Central memory CD8-positive, alpha-beta T cell (primary cell): ENCODE data around the gene LIMK2.

Experiments
- ATAC-seq: fragments of 150-1000 bp; cut with Tn5 transposase; replicated peaks from 2 replicates; pipeline ENCODE4 v1.10.0; 2022; ENCODE audit warnings: mild to moderate bottlenecking, moderate FRiP score, moderate number of reproducible peaks; ENCODE audit not compliant: poor library complexity, severe bottlenecking; ENCODE audit errors: extremely low read depth
- DNase-seq, 2 donors: peaks; one replicate each; pipeline ENCODE4 v3.0.0; 2021; ENCODE audit warnings: low spot score in 2 of 2
- H3K27ac Mint-ChIP-seq: one replicate; pipeline ENCODE4 v1.8.0; 2022; ENCODE audit warnings: low read depth, mild to moderate bottlenecking, moderate library complexity, mixed read lengths
- H3K27me3 Mint-ChIP-seq: one replicate; pipeline ENCODE4 v1.8.0; 2022; ENCODE audit warnings: mixed read lengths
- H3K36me3 Mint-ChIP-seq: one replicate; pipeline ENCODE4 v1.8.0; 2022; ENCODE audit warnings: mild to moderate bottlenecking, moderate library complexity, mixed read lengths; ENCODE audit not compliant: insufficient read depth
- H3K4me1 Mint-ChIP-seq: one replicate; pipeline ENCODE4 v1.8.0; 2022; ENCODE audit warnings: mixed read lengths
- H3K4me3 Mint-ChIP-seq: one replicate; pipeline ENCODE4 v1.8.0; 2022; ENCODE audit warnings: mild to moderate bottlenecking, moderate library complexity, mixed read lengths
- H3K9me3 Mint-ChIP-seq: one replicate; pipeline ENCODE4 v1.8.0; 2022; ENCODE audit warnings: mixed read lengths

LIMK2 gene

DNA sequence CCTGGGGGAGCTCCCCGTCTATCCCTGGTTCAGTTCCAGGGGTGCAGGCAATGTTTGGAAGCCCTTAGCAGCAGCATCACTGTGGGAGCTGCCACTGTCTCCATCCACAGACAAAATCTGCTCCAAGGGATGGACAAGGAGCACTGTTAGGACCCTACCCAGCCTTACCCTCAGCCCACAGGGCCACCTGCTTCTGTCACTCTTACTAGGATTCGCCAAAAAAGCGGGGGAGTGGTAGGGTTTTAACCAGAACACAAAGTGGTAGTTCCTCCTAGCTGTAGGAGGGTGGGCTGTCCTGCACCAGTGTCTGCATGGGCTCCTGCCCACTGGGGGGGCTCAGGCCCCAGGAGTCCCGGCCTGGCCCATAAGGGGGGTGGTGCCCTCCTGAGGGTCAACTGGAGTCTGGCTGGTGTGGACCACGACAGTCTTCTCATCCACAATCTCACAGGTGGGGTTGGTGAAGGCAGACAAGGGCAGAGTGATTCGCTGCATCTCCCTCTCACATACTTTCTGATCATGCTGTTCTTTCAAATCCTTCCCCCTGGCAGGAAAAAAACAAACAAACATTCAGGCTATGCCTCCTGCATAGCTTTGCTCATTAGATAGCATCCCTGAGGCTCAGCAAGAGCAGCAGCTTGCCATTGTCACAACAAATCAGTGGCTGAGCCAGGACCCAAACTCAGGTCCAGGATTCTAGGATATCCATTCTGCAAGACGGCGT is 70.8 kb downstream of the LIMK2 start:
- H3K4me3 Mint-ChIP-seq, result peak overlapping the region; percentile 48
- H3K9me3 Mint-ChIP-seq, result no peaks in the 10 kb centered on the region
- no peaks in the 10 kb centered on the region for H3K27me3 Mint-ChIP-seq
- H3K36me3 Mint-ChIP-seq, result peaks cover 81% of the 10 kb centered on the region
- peak overlapping the region; percentile 100 for H3K27ac Mint-ChIP-seq
- peaks cover 68% of the 10 kb centered on the region for H3K4me1 Mint-ChIP-seq
- no peak for DNase-seq
- ATAC-seq, result no peak

GRCh38 chr22:31284281-31285155 is 72.4 kb downstream of the LIMK2 start:
- no peak for DNase-seq
- H3K4me1 Mint-ChIP-seq, result peaks cover 62% of the 10 kb centered on the region

GRCh38 chr22:31286360-31287255 is 74.5 kb downstream of the LIMK2 start:
- H3K27me3 Mint-ChIP-seq, result no peaks in the 10 kb centered on the region
- peaks cover 96% of the 10 kb centered on the region for H3K36me3 Mint-ChIP-seq
- H3K9me3 Mint-ChIP-seq, result no peaks in the 10 kb centered on the region
- peak; percentile 34 for ATAC-seq
- DNase-seq, result peak; percentile 40 to 60
- peak overlapping the region; percentile 97 for H3K4me3 Mint-ChIP-seq
- H3K4me1 Mint-ChIP-seq, result peaks cover 63% of the 10 kb centered on the region
- H3K27ac Mint-ChIP-seq, result peak overlapping the region; percentile 100

More at GRCh38 chr22:31284281-31285155, 72.4 kb downstream of the LIMK2 start:
- peaks cover 94% of the 10 kb centered on the region for H3K36me3 Mint-ChIP-seq
- peak overlapping the region; percentile 97 for H3K4me3 Mint-ChIP-seq
- no peak for ATAC-seq
- no peaks in the 10 kb centered on the region for H3K9me3 Mint-ChIP-seq
- H3K27me3 Mint-ChIP-seq, result no peaks in the 10 kb centered on the region
- H3K27ac Mint-ChIP-seq, result peak overlapping the region; percentile 100

GRCh38 chr22:31287818-31288495 is 75.9 kb downstream of the LIMK2 start:
- Mint-ChIP-seq H3K27ac (peak overlapping the region; percentile 100), H3K9me3 (no peaks in the 10 kb centered on the region), H3K4me1 (peaks cover 64% of the 10 kb centered on the region), H3K36me3 (peaks cover 96% of the 10 kb centered on the region), H3K27me3 (no peaks in the 10 kb centered on the region), H3K4me3 (peak overlapping the region; percentile 97)
- no peak for DNase-seq
- no peak for ATAC-seq

DNA sequence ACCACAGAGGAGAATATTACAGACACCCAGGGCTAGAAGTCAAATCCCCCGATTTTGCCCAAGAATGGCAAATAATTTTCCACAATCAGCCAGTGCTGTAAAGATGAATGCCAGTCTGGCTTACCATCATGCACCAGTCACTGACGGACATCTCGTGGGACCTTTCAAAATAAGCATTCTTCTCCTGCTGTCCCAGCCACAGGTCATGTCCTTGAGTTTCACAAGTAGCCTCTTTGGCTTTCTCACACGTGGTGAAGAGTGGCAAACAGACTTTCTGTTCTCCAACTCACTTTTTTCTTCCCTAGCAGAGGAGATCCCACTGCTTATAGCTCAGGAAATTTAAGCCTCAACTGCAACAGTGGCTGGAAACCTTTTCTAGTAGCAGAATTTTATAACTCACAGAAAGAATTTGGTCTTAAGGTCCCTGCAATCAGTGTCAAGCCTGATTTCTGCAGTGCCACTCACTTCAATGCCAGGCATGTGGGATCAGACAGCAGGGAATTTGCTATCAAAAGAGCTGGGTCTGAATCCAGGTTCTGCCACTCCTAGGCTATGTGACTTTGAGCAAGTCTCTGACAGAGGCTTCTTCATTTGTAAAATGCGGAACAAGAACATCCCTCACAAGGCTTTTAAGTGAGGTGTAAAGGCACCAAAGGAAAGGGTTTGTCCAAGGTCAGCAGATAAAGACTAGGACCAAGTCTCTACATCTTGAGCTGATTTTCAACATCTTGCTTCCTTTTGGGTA is 76.6 kb downstream of the LIMK2 start:
- Mint-ChIP-seq H3K27me3 (no peaks in the 10 kb centered on the region), H3K4me1 (peaks cover 64% of the 10 kb centered on the region), H3K4me3 (peak overlapping the region; percentile 97), H3K36me3 (peaks cover 89% of the 10 kb centered on the region), H3K27ac (peak overlapping the region; percentile 100), H3K9me3 (no peaks in the 10 kb centered on the region)
- no peak for DNase-seq
- ATAC-seq, result no peak

DNA sequence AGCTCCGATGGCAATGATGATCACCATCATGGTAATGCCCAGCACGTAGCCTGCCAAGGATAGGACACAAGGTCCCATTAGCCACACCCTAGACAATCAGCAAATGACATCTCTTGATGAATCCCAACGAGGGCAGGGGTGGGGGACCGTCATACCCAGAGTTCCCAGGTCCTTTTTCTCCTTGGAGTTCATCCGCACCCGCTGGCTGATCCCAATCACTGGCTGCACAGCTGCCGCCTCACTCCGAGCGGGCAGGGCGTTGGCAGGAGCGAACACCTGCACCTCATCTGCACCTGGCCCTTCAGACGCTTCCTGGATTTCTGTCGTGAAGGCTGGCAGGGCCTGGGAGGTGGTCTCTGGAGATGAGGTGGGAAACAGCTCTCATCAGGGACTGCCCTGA is 77.2 kb downstream of the LIMK2 start:
- Mint-ChIP-seq H3K27me3 (no peaks in the 10 kb centered on the region), H3K9me3 (no peaks in the 10 kb centered on the region), H3K4me1 (peaks cover 66% of the 10 kb centered on the region), H3K27ac (peak overlapping the region; percentile 100), H3K4me3 (peak overlapping the region; percentile 97), H3K36me3 (peaks cover 83% of the 10 kb centered on the region)
- no peak for ATAC-seq
- DNase-seq, result no peak

DNA sequence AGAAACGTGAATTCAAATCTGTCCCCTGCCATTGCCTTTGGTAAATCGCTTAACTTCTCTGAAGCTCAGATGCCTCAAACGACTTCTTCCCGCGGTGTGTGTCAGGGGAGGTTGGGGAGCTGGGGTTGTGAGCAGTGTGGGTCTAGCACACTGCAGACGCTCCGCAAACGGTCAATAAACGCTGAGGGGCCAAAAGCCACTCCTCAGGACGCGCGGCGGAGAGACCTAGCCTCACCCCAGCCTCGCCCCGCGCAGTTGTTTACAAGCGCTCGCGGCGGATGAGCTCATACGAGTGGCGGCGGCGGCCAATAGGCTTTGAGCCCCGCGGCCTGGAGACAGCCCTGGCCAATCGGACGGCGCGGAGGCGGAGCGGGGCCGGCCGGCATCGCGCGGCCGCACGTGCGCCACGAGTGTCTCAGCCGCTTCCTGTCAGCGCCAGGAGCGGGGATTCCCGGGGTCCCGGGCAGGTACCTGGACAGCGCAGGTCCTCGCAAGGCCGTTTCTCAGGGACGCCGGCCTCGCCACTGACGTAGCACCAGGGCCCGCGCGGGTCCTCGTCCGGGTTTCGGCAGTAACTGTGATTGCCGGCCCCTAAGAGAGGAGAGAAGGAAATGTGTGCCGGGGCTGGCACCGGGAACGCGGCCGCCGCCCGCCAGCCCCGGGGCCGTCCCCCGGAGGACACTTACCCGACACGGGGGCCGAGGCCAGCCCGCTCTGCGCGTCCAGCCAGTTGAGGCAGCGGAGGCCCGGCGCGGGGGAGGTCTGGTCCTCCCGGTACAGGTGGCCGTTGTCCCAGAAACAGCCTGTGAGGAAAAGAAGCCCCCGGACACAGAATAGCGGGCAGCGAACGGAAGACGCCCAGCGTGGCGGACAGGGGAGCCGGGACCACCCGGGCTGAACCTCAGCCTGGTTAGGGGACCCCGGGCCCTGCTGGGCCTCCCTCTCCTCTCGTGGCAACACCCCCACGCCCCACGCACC is 78.7 kb downstream of the LIMK2 start:
- H3K36me3 Mint-ChIP-seq, result peaks cover 69% of the 10 kb centered on the region
- peaks cover 58% of the 10 kb centered on the region for H3K4me1 Mint-ChIP-seq
- H3K9me3 Mint-ChIP-seq, result no peaks in the 10 kb centered on the region
- DNase-seq (peak; percentile 92 to 97), ATAC-seq (peak; percentile 82)
- H3K27me3 Mint-ChIP-seq, result no peaks in the 10 kb centered on the region
- H3K4me3 Mint-ChIP-seq, result peak overlapping the region; percentile 97
- H3K27ac Mint-ChIP-seq, result peak overlapping the region; percentile 100

DNA sequence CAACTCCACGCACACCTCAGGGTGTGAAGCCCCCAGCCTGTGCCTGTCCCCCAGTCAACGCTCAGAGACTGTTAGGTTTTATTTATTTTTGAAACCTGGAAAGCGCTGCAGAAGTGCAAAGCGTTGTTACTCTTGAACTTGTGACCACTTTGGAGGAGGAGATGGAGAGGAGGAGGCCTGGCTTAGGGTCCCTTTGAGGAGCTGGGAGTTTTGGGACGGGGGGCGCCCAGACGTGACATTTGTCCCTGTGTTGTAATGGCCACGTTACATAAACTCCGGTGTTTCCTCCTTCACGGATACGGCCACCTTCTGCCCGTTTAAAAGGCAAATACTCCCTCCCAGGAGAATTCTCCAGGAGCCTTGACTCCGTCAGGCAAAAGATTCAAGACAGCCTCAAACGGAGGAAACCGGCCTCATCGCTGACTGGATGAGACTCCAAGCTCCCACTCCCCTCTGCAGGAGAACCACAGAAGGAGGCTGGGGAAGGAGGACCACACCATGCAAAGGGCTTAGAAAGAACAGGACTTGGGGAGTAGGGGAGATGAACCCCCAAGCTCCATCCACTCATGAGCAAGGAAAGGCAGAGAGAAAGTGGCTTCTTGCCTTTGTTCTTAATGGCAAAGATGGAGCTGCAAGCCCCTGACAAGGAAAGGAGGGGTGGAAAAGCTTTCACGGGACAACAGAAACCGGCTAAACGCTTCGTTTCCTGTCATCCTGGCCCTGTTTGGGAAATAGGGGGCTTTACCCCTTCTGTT is 79.6 kb downstream of the LIMK2 start:
- no peaks in the 10 kb centered on the region for H3K9me3 Mint-ChIP-seq
- H3K4me1 Mint-ChIP-seq, result peaks cover 58% of the 10 kb centered on the region
- DNase-seq (peak in 1 of 2 donors; percentile 31), ATAC-seq (no peak)
- H3K36me3 Mint-ChIP-seq, result peaks cover 60% of the 10 kb centered on the region
- no peaks in the 10 kb centered on the region for H3K27me3 Mint-ChIP-seq
- peak overlapping the region; percentile 97 for H3K4me3 Mint-ChIP-seq
- peak overlapping the region; percentile 100 for H3K27ac Mint-ChIP-seq

GRCh38 chr22:31292236-31292989 is 80.3 kb downstream of the LIMK2 start, which contains the start of gene PIK3IP1:
TSS of gene PIK3IP1 (minus strand) at chr22:31292488. CDS start at chr22:31292344, 144 bp downstream.
- Mint-ChIP-seq H3K36me3 (peaks cover 53% of the 10 kb centered on the region), H3K9me3 (no peaks in the 10 kb centered on the region), H3K27ac (peak within 1 kb of the TSS; percentile 100), H3K27me3 (no peaks in the 10 kb centered on the region), H3K4me1 (peaks cover 58% of the 10 kb centered on the region), H3K4me3 (peak within 1 kb of the TSS; percentile 97)
- ATAC-seq (peak; percentile 42), DNase-seq (peak; percentile 74 to 84)
